Ovary (tissue), 3 donors: ENCODE results near the gene TRIM65.

Experiments
- EP300 ChIP-seq: sonication (generic); formaldehyde crosslinking; IDR thresholded peaks from one replicate; pipeline ENCODE4 v1.6.1; 2017; ENCODE audit warnings: antibody characterized with exemption
- POLR2A ChIP-seq: fragments of 450-650 bp; IDR thresholded peaks from one replicate; pipeline ENCODE4 v1.6.1; 2017; ENCODE audit warnings: antibody characterized with exemption, mild to moderate bottlenecking, moderate library complexity
- TF ChIP-seq, protein P1 (sequence below), 3 donors: fragments of 450-650 bp in 2 of 3; fragments of 200-600 bp in 1 of 3; IDR thresholded peaks; one replicate each; pipeline versions ENCODE4 v1.5.1 to v1.8.0; 2016 to 2022; ENCODE audit warnings: antibody characterized with exemption in 3 of 3, mild to moderate bottlenecking in 1 of 3
- donor health status: DM: no; HTN: no; CAD: no.

DNA sequence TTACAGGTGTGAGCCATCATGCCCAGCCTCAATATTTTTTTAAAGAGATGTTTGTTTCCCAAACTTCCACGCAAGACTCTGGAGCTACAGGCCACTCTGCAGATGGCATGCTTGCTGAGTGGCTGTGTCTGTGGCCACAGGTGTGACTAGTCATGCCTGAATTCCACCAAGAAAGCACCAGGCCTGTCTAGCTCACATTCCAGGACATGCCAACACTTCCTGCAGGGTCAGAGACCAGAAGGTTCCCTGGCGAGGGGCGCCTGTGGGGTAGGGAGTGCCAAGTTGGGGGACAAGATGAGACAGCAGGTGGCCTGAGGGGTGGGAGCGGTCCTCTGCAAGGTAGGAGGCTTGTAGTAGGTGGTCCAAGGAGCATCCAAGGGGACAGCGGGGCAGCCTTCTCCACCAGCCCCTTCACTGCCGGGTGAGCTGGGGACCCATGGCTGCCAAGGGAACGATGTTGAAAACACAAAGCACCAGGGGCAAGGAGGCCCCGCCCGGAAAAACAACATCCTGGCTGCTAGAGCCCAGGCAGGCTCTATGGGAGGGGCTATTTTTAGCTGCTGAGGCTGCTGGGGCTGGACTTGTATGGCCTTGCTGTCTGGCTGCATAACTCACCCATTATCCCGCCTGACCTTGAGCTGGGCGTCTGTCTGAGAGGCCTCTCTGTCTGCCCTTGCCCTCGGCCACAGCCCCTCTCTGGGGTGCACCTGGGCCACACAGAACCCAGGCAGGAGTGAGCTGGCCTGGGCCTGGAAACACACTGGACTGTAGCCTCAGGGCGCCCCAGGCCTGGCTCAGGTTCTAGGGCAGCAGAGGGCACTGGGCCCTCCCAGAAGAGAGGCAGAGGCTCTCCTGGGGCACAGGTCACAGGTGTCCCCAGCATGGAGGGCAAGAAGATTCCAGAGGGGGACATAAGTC lies 24.1 kb downstream of the TRIM65 start:
- no peak for TF ChIP-seq POLR2A
- TF ChIP-seq, protein P1, sequence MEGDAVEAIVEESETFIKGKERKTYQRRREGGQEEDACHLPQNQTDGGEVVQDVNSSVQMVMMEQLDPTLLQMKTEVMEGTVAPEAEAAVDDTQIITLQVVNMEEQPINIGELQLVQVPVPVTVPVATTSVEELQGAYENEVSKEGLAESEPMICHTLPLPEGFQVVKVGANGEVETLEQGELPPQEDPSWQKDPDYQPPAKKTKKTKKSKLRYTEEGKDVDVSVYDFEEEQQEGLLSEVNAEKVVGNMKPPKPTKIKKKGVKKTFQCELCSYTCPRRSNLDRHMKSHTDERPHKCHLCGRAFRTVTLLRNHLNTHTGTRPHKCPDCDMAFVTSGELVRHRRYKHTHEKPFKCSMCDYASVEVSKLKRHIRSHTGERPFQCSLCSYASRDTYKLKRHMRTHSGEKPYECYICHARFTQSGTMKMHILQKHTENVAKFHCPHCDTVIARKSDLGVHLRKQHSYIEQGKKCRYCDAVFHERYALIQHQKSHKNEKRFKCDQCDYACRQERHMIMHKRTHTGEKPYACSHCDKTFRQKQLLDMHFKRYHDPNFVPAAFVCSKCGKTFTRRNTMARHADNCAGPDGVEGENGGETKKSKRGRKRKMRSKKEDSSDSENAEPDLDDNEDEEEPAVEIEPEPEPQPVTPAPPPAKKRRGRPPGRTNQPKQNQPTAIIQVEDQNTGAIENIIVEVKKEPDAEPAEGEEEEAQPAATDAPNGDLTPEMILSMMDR (IDR thresholded peaks at IDR 0.05): no peak
- no peak for TF ChIP-seq EP300
